ENCODE data around the gene DCAF16.

- TF ChIP-seq ZFP41 (tag by site-specific recombination; IDR thresholded peaks at IDR 0.05; ENCODE audit: borderline replicate concordance) = no peak
- no peak for TF ChIP-seq ZNF639 (tag by site-specific recombination; IDR thresholded peaks at IDR 0.05)
- no peak for TF ChIP-seq CTCF (tag by site-specific recombination; IDR thresholded peaks at IDR 0.05)
- no peak for TF ChIP-seq GLI4 (tag by site-specific recombination; IDR thresholded peaks at IDR 0.05)
- TF ChIP-seq SCRT2 (tag by site-specific recombination; IDR thresholded peaks at IDR 0.05) = no peak
- TF ChIP-seq ZNF302 (tag by site-specific recombination; IDR thresholded peaks at IDR 0.05; ENCODE audit: low read depth) = no peak
- TF ChIP-seq KLF9 (tag by site-specific recombination; IDR thresholded peaks at IDR 0.05; ENCODE audit: low read depth) = no peak
- no peak for TF ChIP-seq ZBTB8A (tag by site-specific recombination; IDR thresholded peaks at IDR 0.05)
- TF ChIP-seq KLF10 (tag by site-specific recombination; IDR thresholded peaks at IDR 0.05) = no peak
Observed at GRCh38 chr4:17823871-17824669, 13.5 kb upstream of the DCAF16 start.
